H9 (cell line): Measurements from ENCODE around the gene SLC2A4. TPM values are rescaled to one million over a fixed set of nuclear protein-coding genes. Genes with fewer than 3 reads are reported as not detected.
A peak's percentile ranks its signal among the peaks of the same experiment; 100 is the strongest.

Experiments used
- DNase-seq: peaks from one replicate; pipeline ENCODE4 v3.0.0-alpha.2; 2017
- H2AFZ ChIP-seq: one replicate; pipeline ENCODE4 v1.6.1; 2013; ENCODE audit warnings: mild to moderate bottlenecking, low read length, control low read depth, moderate library complexity
- H2AK5ac ChIP-seq: 2 replicates; pipeline ENCODE4 v1.6.1; 2013; ENCODE audit warnings: low read length, control low read depth, mixed read lengths; ENCODE audit not compliant: insufficient read length
- H2BK120ac ChIP-seq: one replicate; pipeline ENCODE4 v1.6.1; 2013; ENCODE audit warnings: low read depth, mild to moderate bottlenecking, low read length, control low read depth, inconsistent platforms; ENCODE audit not compliant: poor library complexity, severe bottlenecking
- H2BK12ac ChIP-seq: 2 replicates; pipeline ENCODE4 v1.6.1; 2013; ENCODE audit warnings: low read length, control low read depth, mixed read lengths, low read depth; ENCODE audit not compliant: insufficient read length
- H2BK15ac ChIP-seq: 2 replicates; pipeline ENCODE4 v1.6.1; 2013; ENCODE audit warnings: low read depth, low read length, control low read depth
- H2BK20ac ChIP-seq: one replicate; pipeline ENCODE4 v1.6.1; 2013; ENCODE audit warnings: low read depth, mild to moderate bottlenecking, low read length, control low read depth, inconsistent platforms; ENCODE audit not compliant: poor library complexity, severe bottlenecking
- H2BK5ac ChIP-seq: 2 replicates; pipeline ENCODE4 v1.6.1; 2013; ENCODE audit warnings: low read length, control low read depth, mixed read lengths; ENCODE audit not compliant: insufficient read length
- H3K14ac ChIP-seq: 2 replicates; pipeline ENCODE4 v1.6.1; 2013; ENCODE audit warnings: low read length, control low read depth; ENCODE audit not compliant: insufficient read depth
- H3K18ac ChIP-seq: 2 replicates; pipeline ENCODE4 v1.6.1; 2013; ENCODE audit warnings: low read depth, mild to moderate bottlenecking, mixed read lengths, low read length, control low read depth; ENCODE audit not compliant: insufficient read length
- H3K23ac ChIP-seq: 2 replicates; pipeline ENCODE4 v1.6.1; 2013; ENCODE audit warnings: low read length, control low read depth, mixed read lengths, low read depth; ENCODE audit not compliant: insufficient read length
- H3K23me2 ChIP-seq: 2 replicates; pipeline ENCODE4 v1.6.1; 2013; ENCODE audit warnings: low read depth, mild to moderate bottlenecking, mixed read lengths, low read length, control low read depth; ENCODE audit not compliant: insufficient read length, poor library complexity, severe bottlenecking
- H3K27ac ChIP-seq: 2 replicates; pipeline ENCODE4 v1.5.1; 2013; ENCODE audit warnings: low read length, control low read depth, mixed read lengths, low read depth; ENCODE audit not compliant: insufficient read length
- H3K27me3 ChIP-seq: 2 replicates; pipeline ENCODE4 v1.6.1; 2013; ENCODE audit warnings: low read length, control low read depth, inconsistent platforms; ENCODE audit not compliant: insufficient read depth
- H3K4ac ChIP-seq: 2 replicates; pipeline ENCODE4 v1.6.1; 2013; ENCODE audit warnings: low read depth, mild to moderate bottlenecking, control low read depth, inconsistent platforms, low read length, moderate library complexity
- H3K4me1 ChIP-seq: 2 replicates; pipeline ENCODE4 v1.6.1; 2013; ENCODE audit warnings: low read length, control low read depth, inconsistent platforms; ENCODE audit not compliant: insufficient read depth
- H3K4me2 ChIP-seq: 2 replicates; pipeline ENCODE4 v1.6.1; 2013; ENCODE audit warnings: low read length, control low read depth, mixed read lengths; ENCODE audit not compliant: insufficient read length, insufficient read depth
- H3K56ac ChIP-seq: 2 replicates; pipeline ENCODE4 v1.6.1; 2013; ENCODE audit warnings: low read depth, mild to moderate bottlenecking, mixed read lengths, low read length, control low read depth; ENCODE audit not compliant: insufficient read length
- H3K79me1 ChIP-seq: 2 replicates; pipeline ENCODE4 v1.6.1; 2013; ENCODE audit warnings: low read depth, mild to moderate bottlenecking, moderate library complexity, low read length, control low read depth, inconsistent platforms; ENCODE audit not compliant: insufficient read depth, poor library complexity, severe bottlenecking
- H3K79me2 ChIP-seq: 2 replicates; pipeline ENCODE4 v1.6.1; 2013; ENCODE audit warnings: low read length, control low read depth, inconsistent platforms; ENCODE audit not compliant: insufficient read depth
- H3K9ac ChIP-seq: 2 replicates; pipeline ENCODE4 v1.6.1; 2013; ENCODE audit warnings: low read length, control low read depth, mixed read lengths; ENCODE audit not compliant: insufficient read length; ENCODE audit errors: extremely low read depth
- H3K9me3 ChIP-seq: one replicate; pipeline ENCODE4 v1.6.1; 2013; ENCODE audit warnings: low read depth, low read length, inconsistent platforms; ENCODE audit not compliant: control insufficient read depth
- H3T11ph ChIP-seq: one replicate; pipeline ENCODE4 v1.6.1; 2013; ENCODE audit warnings: mild to moderate bottlenecking, low read length, control low read depth, inconsistent platforms
- H4K20me1 ChIP-seq: one replicate; pipeline ENCODE4 v1.6.1; 2013; ENCODE audit not compliant: control insufficient read depth, insufficient read length, insufficient read depth
- H4K5ac ChIP-seq: 2 replicates; pipeline ENCODE4 v1.6.1; 2013; ENCODE audit warnings: low read depth, mild to moderate bottlenecking, mixed read lengths, low read length, control low read depth; ENCODE audit not compliant: insufficient read length
- H4K8ac ChIP-seq: replicated peaks from 2 replicates; pipeline ENCODE4 v1.6.1; 2013; ENCODE audit warnings: low read length, control low read depth, mixed read lengths, low read depth; ENCODE audit not compliant: insufficient read length
- H4K91ac ChIP-seq: 2 replicates; pipeline ENCODE4 v1.6.1; 2013; ENCODE audit warnings: low read depth, mild to moderate bottlenecking, moderate library complexity, mixed read lengths, low read length, control low read depth; ENCODE audit not compliant: insufficient read length
- H3K27ac Mint-ChIP-seq, 3 experiments: 2 replicates in 2 of 3; 3 replicates in 1 of 3; pipeline ENCODE4 v1.8.0; 2020 to 2021; ENCODE audit warnings: mixed read lengths in 3 of 3, mild to moderate bottlenecking in 1 of 3, moderate library complexity in 1 of 3
- H3K27me3 Mint-ChIP-seq: 2 replicates; pipeline ENCODE4 v1.8.0; 2021; ENCODE audit warnings: low read depth, mild to moderate bottlenecking, moderate library complexity, mixed read lengths
- H3K36me3 Mint-ChIP-seq, 3 experiments: 2 replicates in 2 of 3; 3 replicates in 1 of 3; pipeline ENCODE4 v1.8.0; 2020 to 2021; ENCODE audit warnings: low read depth in 3 of 3, mixed read lengths in 3 of 3; ENCODE audit not compliant: insufficient read depth in 1 of 3
- H3K4me1 Mint-ChIP-seq, 2 experiments: 2 replicates each; pipeline ENCODE4 v1.8.0; 2020; ENCODE audit warnings: mixed read lengths in 2 of 2
- H3K4me3 Mint-ChIP-seq, 2 experiments: 2 replicates in 1 of 2; 3 replicates in 1 of 2; pipeline ENCODE4 v1.8.0; 2020 to 2021; ENCODE audit warnings: mild to moderate bottlenecking in 2 of 2, mixed read lengths in 2 of 2, moderate library complexity in 1 of 2
- H3K9me3 Mint-ChIP-seq, 2 experiments: 2 replicates in 1 of 2; 3 replicates in 1 of 2; pipeline ENCODE4 v1.8.0; 2020; ENCODE audit warnings: mild to moderate bottlenecking in 2 of 2, mixed read lengths in 2 of 2, moderate library complexity in 1 of 2
- WGBS: extraction: QIAGEN DNeasy Blood & Tissue Kit; methylation state at CpG from one replicate; pipeline ENCODE4 v1.1.7; 2013; ENCODE audit warnings: missing lambda C conversion rate, low lambda C conversion rate, mixed read lengths; ENCODE audit not compliant: insufficient read length; ENCODE audit errors: extremely low coverage; 5-methylcytosine and 5-hydroxymethylcytosine counted together
- total RNA-seq: library from RNA; stranded (reverse); gene quantifications from 2 replicates; pipeline ENCODE4 v1.2.1, GENCODE V29; 2021
- TF ChIP-seq, protein P1 (sequence below): fragments of 200-600 bp; sonication (generic); conservative IDR thresholded peaks from 3 replicates; pipeline ENCODE4 v1.8.0; 2021; ENCODE audit warnings: antibody characterized with exemption, mild to moderate bottlenecking

Gene SLC2A4
- total RNA-seq, 1 experiment from 2014 or later = 4.4 TPM

DNA sequence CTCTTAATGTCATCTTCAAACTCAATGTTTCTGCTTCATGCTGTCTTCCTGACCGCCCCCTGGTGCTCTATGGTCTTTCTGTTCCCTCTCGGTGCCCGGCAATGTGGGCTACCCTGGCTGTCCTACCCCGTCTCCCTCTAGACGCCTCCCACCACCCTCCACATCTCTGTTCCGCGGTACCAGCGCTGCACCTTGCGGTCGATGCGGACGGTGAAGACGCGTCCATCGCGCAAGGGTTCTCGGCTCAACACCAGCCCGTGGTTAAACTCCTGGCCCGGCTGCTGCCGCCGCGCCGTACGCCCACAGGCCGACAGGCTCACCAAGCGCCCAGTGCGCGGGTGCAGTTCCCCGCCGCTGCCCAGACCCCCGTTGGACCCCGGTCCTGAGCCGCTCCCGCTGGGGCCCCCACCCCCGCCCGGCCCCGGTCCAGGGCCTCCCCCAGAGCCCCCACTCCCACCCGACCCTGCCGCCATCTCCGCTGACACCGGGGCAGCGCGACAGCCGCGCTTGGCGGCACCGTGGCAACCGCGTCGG lies 47.4 kb downstream of the SLC2A4 start, which contains the start of gene NEURL4:
Gene NEURL4, minus strand, starts transcription at position 496 of the 534 bp plus-strand sequence. Its CDS starts 23 bp downstream, at position 473.
- no peak within 1 kb of the TSS for H3K23ac ChIP-seq

More for the DNA sequence above, 47.4 kb downstream of the SLC2A4 start, which contains the start of gene NEURL4:
- H3K27ac Mint-ChIP-seq = peak within 1 kb of the TSS; percentile 97 to 98 (median 97)
- no peak within 1 kb of the TSS for H2AFZ ChIP-seq
- H2BK15ac ChIP-seq = no peak within 1 kb of the TSS
- H3K4me1 ChIP-seq = no peaks in the 10 kb centered on the region
- H2AK5ac ChIP-seq = no peak within 1 kb of the TSS
- no peaks in the 10 kb centered on the region for H4K20me1 ChIP-seq
- peak within 1 kb of the TSS; percentile 62 for H3K18ac ChIP-seq
- no CpG with 5 or more reads among the region's 50 CpGs for WGBS
- H3K4me3 Mint-ChIP-seq = peak within 1 kb of the TSS; percentile 88 to 97
- no peak within 1 kb of the TSS for H3T11ph ChIP-seq
- no peaks in the 10 kb centered on the region for H3K27me3 ChIP-seq
- no peak within 1 kb of the TSS for H4K5ac ChIP-seq
- H3K9ac ChIP-seq = peak within 1 kb of the TSS; percentile 77
- H4K8ac ChIP-seq = no peak within 1 kb of the TSS
- no peak within 1 kb of the TSS for H3K56ac ChIP-seq
- peaks cover 2% of the 10 kb centered on the region; the same call in 1 of the 2 replicates for H3K79me2 ChIP-seq
- no peak within 1 kb of the TSS for H3K4ac ChIP-seq
- H3K9me3 Mint-ChIP-seq = no peaks in the 10 kb centered on the region
- peaks cover 14% of the 10 kb centered on the region for H3K23me2 ChIP-seq
- no peak within 1 kb of the TSS; the same call in 1 of the 2 replicates for H3K14ac ChIP-seq
- TF ChIP-seq, protein P1, sequence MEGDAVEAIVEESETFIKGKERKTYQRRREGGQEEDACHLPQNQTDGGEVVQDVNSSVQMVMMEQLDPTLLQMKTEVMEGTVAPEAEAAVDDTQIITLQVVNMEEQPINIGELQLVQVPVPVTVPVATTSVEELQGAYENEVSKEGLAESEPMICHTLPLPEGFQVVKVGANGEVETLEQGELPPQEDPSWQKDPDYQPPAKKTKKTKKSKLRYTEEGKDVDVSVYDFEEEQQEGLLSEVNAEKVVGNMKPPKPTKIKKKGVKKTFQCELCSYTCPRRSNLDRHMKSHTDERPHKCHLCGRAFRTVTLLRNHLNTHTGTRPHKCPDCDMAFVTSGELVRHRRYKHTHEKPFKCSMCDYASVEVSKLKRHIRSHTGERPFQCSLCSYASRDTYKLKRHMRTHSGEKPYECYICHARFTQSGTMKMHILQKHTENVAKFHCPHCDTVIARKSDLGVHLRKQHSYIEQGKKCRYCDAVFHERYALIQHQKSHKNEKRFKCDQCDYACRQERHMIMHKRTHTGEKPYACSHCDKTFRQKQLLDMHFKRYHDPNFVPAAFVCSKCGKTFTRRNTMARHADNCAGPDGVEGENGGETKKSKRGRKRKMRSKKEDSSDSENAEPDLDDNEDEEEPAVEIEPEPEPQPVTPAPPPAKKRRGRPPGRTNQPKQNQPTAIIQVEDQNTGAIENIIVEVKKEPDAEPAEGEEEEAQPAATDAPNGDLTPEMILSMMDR = no peak
- H2BK20ac ChIP-seq = no peak within 1 kb of the TSS
- no peak for DNase-seq
- H3K9me3 ChIP-seq = no peaks in the 10 kb centered on the region
- no peak within 1 kb of the TSS for H4K91ac ChIP-seq
- no peak within 1 kb of the TSS for H2BK12ac ChIP-seq
- H3K27me3 Mint-ChIP-seq = no peaks in the 10 kb centered on the region
- H3K4me2 ChIP-seq = peak within 1 kb of the TSS; percentile 93
- H2BK120ac ChIP-seq = no peak within 1 kb of the TSS
- H3K36me3 Mint-ChIP-seq = peaks cover 5 to 27% (median 26%) of the 10 kb centered on the region in 3 experiments; a peak in 6 of 7 replicates
- H2BK5ac ChIP-seq = no peak within 1 kb of the TSS
- no peaks in the 10 kb centered on the region for H3K79me1 ChIP-seq
- peaks cover 22 to 23% of the 10 kb centered on the region in 2 experiments for H3K4me1 Mint-ChIP-seq
- no peak within 1 kb of the TSS for H3K27ac ChIP-seq
